SHP77 treated with DMSO at 0.1 percent for 48 hours (cell line): ENCODE measurements around the gene PET100.

Experiments
- DNase-seq: peaks from one replicate; lab custom pipeline; 2025; lab: John Stamatoyannopoulos, UW

Gene PET100

GRCh38 chr19:7612282-7613274 lies 17.0 kb upstream of the PET100 start:
- no peak for DNase-seq

DNA sequence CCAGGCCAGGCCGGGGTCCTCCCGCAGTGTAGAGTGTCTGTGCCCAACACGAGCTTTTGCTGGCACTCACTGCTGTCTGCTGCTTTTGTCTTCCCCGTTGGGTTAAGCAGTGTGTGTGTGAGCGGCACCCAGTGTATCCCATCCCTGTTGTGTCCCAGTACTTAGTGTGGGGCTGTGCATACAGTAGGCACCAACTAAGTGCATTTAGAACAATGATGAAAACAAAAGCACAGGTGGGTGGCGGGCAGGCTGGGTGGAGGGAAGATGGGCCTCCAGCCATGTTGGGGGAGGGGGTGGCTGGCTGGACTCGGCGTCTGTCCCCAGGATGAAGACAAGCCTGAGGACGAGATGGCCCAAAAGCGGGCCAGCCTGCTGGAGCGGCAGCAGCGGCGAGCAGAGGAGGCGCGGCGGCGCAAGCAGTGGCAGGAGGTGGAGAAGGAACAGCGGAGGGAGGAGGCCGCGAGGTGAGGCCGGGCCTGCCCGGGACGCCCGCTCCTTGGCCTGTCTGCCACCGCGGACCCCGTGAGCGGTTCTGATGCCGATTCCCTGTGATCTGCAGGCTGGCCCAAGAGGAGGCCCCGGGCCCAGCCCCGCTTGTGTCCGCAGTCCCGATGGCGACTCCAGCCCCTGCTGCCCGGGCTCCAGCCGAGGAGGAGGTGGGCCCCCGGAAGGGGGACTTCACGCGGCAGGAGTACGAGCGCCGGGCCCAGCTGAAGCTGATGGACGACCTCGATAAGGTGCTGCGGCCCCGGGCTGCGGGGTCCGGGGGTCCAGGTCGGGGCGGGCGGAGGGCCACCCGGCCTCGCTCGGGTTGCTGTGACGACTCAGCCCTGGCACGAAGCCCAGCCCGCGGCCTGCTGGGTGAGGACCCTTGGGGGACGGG lies 14.5 kb upstream of the PET100 start:
- no peak for DNase-seq

DNA sequence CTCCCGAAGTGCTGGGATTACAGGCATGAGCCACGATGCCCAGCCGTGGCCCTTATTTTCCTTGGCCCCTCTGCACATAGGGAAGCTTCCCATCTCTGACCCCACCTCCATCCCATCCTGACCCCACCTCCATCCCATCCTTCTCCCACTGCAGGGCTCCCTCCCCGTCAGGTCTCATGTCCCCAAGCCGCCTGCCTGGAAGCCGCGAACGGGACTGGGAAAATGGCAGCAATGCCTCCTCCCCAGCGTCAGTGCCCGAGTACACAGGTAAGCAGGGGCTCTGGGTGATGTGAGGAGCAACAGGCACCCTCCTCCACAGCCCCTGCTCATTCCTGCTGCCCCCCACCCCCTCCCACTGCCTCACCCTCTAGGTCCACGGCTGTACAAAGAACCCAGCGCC lies 12.4 kb upstream of the PET100 start:
- no peak for DNase-seq

DNA sequence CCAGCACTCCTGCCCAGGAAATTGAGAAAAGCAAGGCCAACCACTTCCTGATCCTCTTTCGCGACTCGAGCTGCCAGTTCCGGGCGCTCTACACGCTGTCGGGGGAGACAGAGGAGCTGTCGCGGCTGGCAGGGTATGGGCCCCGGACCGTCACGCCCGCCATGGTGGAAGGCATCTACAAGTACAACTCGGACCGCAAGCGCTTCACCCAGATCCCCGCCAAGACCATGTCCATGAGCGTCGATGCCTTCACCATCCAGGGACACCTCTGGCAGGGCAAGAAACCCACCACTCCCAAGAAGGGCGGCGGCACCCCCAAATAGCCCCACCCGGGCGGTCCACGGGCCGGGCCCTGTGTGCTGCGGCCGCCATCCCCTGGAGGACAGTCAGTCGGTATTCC lies 11.9 kb upstream of the PET100 start:
- no peak for DNase-seq

GRCh38 chr19:7618348-7618747 lies 11.2 kb upstream of the PET100 start:
- no peak for DNase-seq

GRCh38 chr19:7618771-7619510 lies 10.7 kb upstream of the PET100 start:
- DNase-seq, result no peak

DNA sequence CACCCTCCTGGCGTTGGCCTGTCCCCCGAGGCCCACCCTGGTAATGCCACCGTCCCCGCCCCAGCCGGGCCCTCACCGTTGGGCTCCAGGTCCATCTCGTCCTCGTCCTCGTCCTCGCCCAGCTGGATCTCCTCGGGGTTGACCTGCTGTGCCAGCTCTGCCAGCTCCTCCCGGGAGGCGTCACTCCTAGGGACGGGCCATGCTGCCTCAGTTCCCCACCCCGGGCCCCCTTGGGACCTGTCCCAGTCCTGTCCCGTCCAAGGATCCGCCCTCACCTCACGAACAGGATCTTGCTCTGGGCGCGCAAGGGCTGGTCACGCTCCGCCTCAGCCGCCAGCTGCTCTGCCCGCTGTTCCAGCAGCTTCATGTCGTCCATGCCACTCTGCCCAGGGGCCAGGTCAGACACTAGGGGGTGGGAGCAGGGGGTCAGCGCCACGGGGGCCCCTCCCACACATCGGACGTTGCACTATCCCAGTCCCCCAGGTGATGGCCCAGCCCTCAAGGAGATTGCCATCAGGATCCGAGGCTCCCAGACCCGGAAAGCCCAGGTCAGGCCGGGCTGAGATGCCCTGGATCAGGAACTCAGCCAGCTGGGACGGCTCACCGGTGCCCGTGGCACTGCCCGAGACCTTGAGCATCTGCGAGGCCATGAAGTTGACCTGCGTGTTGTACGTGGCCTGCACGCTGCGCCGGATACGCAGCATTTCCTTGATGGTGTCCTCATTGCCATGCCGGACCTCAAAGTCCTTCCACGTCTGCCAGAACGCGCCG lies 9.7 kb upstream of the PET100 start:
- DNase-seq, result no peak

GRCh38 chr19:7620442-7621412 lies 8.9 kb upstream of the PET100 start:
- DNase-seq, result no peak

GRCh38 chr19:7622933-7623685 lies 6.5 kb upstream of the PET100 start:
- no peak for DNase-seq

- no peak for DNase-seq
Observed at GRCh38 chr19:7623725-7624603, 5.6 kb upstream of the PET100 start.

DNA sequence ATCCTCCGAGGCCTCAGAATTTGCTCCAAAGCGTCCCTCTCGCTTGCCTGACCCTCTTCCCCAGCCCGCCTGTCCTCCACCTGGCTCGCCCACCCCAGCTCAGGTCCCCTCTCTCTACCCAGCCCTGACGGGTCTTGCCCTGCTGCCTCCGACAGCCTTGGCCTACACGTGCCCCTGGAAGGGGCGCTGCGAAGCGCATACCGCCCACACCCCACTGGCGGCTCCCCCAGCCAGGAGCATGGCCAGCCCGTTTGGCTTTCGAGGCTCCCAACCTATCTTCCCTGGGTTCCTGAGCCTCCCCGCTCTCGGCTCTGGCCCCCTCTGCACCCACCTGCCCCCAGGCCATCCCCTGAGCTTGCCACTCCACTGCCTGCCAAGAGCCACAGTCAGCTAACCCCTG lies 4.8 kb upstream of the PET100 start:
- no peak for DNase-seq

- no peak for DNase-seq
Observed at GRCh38 chr19:7625763-7626372, 3.7 kb upstream of the PET100 start.

DNA sequence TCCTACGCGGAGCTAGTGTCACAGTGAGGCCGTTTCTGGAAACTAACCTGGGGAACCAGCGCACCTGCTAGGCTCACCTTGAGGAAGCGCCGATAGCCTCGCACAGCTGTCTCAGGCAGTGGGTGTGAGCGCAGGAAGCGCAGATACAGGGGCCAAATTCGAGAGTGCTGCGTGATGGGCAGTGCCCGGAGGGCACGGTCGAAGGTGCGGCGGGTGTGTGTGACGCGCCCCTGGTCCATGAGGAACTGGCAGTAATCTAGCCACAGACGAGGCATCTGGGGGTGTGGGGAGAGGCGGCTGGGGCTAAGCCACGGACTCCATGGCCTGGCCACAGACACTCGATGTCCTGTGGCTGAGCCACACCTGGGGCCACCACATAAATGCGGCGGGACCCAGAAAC lies 2.4 kb upstream of the PET100 start:
- no peak for DNase-seq

- DNase-seq, result no peak
Observed at GRCh38 chr19:7628589-7629311, 843 bp upstream of the PET100 start.

- DNase-seq, result no peak
Observed at GRCh38 chr19:7631577-7631976, 2.0 kb downstream of the PET100 start.

GRCh38 chr19:7632340-7633203 lies 3.0 kb downstream of the PET100 start:
- DNase-seq, result no peak
